Suprapubic skin (tissue), 4 donors: ENCODE measurements around the gene TMEM131.

ENCODE experiments used
- EP300 ChIP-seq: sonication (generic); formaldehyde crosslinking; IDR thresholded peaks from one replicate; pipeline ENCODE4 v1.6.1; 2017; ENCODE audit warnings: antibody characterized with exemption
- POLR2A ChIP-seq, 2 donors: fragments of 450-650 bp; IDR thresholded peaks; one replicate each; pipeline ENCODE4 v1.6.1; 2017; ENCODE audit warnings: antibody characterized with exemption in 2 of 2, mild to moderate bottlenecking in 2 of 2, moderate library complexity in 2 of 2
- POLR2AphosphoS5 ChIP-seq, 3 donors: sonication (generic); formaldehyde crosslinking; IDR thresholded peaks; one replicate each; pipeline ENCODE4 v1.6.1; 2017; ENCODE audit warnings: antibody characterized with exemption in 3 of 3
- TF ChIP-seq, protein P1 (sequence below), 2 donors: fragments of 200-600 bp in 1 of 2; fragments of 450-650 bp in 1 of 2; sonication (generic) in 1 of 2; IDR thresholded peaks; one replicate each; pipeline ENCODE4 v1.5.1; 2016 to 2019; ENCODE audit warnings: antibody characterized with exemption in 2 of 2, mild to moderate bottlenecking in 1 of 2, moderate library complexity in 1 of 2

DNA sequence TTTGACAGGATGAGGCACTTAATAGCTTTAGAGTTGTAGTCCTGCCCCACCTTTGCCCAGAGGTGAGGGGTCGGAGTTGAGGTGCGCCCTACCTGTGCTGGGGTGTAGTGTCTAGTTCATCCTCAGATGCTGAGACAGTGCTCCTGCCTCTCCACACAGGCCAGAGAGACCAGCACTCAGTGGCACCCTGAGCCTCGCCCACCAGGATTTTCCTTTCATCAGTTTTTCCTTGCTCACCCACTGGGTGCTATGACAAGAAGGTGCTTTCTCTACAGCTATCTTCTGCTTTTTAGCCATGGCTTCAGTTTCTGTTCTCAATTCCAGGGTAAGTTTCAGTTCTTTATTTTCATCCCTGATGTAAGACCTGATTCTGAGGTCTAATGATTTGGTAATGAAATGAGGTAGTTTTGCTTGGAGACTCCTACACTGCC lies 16.8 kb upstream of the TMEM131 start:
- no peak for TF ChIP-seq POLR2A (IDR thresholded peaks at IDR 0.05)
- TF ChIP-seq, protein P1, sequence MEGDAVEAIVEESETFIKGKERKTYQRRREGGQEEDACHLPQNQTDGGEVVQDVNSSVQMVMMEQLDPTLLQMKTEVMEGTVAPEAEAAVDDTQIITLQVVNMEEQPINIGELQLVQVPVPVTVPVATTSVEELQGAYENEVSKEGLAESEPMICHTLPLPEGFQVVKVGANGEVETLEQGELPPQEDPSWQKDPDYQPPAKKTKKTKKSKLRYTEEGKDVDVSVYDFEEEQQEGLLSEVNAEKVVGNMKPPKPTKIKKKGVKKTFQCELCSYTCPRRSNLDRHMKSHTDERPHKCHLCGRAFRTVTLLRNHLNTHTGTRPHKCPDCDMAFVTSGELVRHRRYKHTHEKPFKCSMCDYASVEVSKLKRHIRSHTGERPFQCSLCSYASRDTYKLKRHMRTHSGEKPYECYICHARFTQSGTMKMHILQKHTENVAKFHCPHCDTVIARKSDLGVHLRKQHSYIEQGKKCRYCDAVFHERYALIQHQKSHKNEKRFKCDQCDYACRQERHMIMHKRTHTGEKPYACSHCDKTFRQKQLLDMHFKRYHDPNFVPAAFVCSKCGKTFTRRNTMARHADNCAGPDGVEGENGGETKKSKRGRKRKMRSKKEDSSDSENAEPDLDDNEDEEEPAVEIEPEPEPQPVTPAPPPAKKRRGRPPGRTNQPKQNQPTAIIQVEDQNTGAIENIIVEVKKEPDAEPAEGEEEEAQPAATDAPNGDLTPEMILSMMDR (IDR thresholded peaks at IDR 0.05): no peak
- no peak for TF ChIP-seq POLR2AphosphoS5 (IDR thresholded peaks at IDR 0.05)
- TF ChIP-seq EP300: no peak
